Measurements from ENCODE around the gene SHC4. TPM values are rescaled to one million over a fixed set of nuclear protein-coding genes. Genes with fewer than 3 reads are reported as not detected.
"Not testable (repeated sequence)": the region's sequence is repeated elsewhere in the genome, so short reads cannot be mapped to it uniquely, and the experiment has no call there.

SHC4 gene
- total RNA-seq, 1 donor from 2014 or later = 5.0 TPM

DNA sequence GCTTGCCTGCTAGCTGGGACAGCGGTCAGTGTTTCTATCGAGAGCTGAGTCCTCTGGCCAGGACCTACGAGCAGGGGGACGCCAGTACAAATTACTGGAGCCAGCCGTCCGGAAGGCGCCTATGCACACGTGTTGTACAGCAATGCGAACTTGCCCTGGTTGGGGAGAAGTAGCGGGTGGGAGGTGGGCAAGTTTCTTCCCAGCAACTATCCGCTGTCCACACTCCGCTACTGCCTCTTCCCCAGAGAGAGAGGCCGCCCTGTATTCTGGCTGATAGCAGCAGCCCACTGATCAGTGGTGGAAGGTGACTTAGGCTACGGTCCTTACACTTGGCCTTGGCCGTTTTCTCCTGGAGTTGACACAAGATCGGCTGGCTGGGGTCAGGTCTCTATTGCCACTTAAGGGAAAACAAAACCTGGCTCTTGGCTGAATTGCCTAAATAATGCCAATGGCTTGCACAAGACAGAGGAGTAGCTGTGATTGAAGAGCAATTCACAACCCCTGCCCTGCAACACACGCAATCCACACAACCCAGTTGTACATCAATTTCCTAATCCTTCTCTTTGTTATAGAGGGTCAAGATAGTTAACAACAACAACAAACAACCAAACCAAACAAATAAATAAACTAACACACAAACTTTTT lies 12.8 kb upstream of the SHC4 start:
- no peaks in the 10 kb centered on the region for H3K36me3 Mint-ChIP-seq (ENCODE audit: low read depth)
- peak overlapping the region; percentile 98 for H3K27ac Mint-ChIP-seq (ENCODE audit: unreplicated experiment)
- no peak for DNase-seq (ENCODE audit: low read depth, low spot score)
- peaks cover 58% of the 10 kb centered on the region for H3K4me1 Mint-ChIP-seq
- H3K27me3 Mint-ChIP-seq (ENCODE audit: low read depth) = no peaks in the 10 kb centered on the region
- TF ChIP-seq, protein P1, sequence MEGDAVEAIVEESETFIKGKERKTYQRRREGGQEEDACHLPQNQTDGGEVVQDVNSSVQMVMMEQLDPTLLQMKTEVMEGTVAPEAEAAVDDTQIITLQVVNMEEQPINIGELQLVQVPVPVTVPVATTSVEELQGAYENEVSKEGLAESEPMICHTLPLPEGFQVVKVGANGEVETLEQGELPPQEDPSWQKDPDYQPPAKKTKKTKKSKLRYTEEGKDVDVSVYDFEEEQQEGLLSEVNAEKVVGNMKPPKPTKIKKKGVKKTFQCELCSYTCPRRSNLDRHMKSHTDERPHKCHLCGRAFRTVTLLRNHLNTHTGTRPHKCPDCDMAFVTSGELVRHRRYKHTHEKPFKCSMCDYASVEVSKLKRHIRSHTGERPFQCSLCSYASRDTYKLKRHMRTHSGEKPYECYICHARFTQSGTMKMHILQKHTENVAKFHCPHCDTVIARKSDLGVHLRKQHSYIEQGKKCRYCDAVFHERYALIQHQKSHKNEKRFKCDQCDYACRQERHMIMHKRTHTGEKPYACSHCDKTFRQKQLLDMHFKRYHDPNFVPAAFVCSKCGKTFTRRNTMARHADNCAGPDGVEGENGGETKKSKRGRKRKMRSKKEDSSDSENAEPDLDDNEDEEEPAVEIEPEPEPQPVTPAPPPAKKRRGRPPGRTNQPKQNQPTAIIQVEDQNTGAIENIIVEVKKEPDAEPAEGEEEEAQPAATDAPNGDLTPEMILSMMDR (conservative IDR thresholded peaks at IDR 0.05) = no peak
- peak overlapping the region; percentile 87 for H3K4me3 Mint-ChIP-seq
- no peaks in the 10 kb centered on the region for H3K9me3 Mint-ChIP-seq

DNA sequence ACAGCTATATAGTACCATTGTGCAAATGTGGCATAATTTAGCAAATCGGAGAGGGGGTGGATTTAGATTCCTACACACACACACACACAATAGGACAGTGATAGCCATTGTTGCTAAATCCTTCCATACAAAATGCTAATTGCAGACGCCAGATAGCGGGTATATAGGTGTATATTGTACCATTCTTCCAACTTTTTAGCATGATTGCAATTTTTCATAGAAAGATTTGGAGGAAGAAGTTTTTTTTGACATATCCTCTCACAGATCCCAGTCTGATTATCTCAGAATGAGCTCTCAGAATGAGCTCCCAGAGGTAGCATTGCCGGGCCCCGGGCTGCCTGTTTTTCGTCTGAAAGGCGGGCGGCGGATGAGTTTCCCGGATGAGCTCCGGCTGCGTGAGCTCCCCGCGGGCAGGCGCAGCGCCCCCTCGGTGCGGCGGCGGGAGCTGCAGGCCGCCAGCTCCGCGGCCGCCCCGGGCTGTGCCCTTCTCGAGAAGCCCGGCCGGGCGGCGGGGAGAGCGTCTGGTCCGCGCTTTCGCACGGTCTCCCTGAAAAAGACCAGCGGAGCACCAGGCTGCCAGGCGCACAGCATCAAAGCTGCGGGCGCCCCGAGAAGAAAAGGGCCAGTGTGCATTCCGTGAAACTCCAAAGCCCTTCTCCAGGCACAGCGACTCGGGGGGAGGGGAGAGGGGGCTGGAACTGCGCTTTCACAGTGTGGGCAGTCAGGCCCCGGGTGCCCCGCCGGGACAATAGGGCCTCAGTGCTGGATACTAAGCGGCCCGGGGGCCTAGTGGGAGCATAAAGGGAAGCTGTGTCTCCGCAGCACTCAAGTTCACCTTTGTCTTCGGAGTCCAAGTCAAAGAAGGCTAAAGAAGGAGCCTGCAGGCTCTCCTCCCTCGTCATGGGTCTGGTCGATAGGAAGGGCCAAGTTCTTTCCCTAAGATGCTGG lies 12.0 kb upstream of the SHC4 start:
- no peaks in the 10 kb centered on the region for H3K36me3 Mint-ChIP-seq (ENCODE audit: low read depth)
- H3K27ac Mint-ChIP-seq (ENCODE audit: unreplicated experiment) = peak overlapping the region; percentile 98
- H3K27me3 Mint-ChIP-seq (ENCODE audit: low read depth) = no peaks in the 10 kb centered on the region
- DNase-seq (ENCODE audit: low read depth, low spot score) = peak; percentile 86
- peak overlapping the region; percentile 87 for H3K4me3 Mint-ChIP-seq
- H3K9me3 Mint-ChIP-seq = peaks cover under 1% of the 10 kb centered on the region
- TF ChIP-seq, protein P1 (conservative IDR thresholded peaks at IDR 0.05) = peak; percentile 92
- H3K4me1 Mint-ChIP-seq = peaks cover 55% of the 10 kb centered on the region

DNA sequence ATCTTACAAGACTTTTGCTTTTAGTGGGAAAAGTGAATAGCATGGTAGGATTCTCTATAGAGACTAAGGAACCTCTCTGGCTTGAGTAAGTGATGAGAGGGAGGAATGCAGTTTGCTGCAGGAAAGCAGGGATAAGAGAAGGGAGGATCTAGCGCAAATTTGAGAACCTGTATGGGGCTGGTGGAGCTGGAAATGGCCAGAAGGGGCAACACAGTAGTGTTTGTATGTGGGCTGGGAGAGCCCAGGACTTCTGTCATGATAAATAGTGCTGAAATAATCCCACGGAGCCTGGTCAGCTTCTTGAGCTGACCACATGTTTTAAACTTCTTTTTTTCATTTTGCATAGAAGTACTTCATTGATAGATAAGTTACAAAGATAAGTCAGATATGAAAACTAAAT lies 11.2 kb upstream of the SHC4 start:
- Mint-ChIP-seq H3K36me3 (ENCODE audit: low read depth) (no peaks in the 10 kb centered on the region), H3K27me3 (ENCODE audit: low read depth) (no peaks in the 10 kb centered on the region), H3K9me3 (peaks cover 2% of the 10 kb centered on the region), H3K4me1 (peaks cover 54% of the 10 kb centered on the region), H3K4me3 (peak overlapping the region; percentile 86), H3K27ac (ENCODE audit: unreplicated experiment) (peak overlapping the region; percentile 97)
- TF ChIP-seq, protein P1 (conservative IDR thresholded peaks at IDR 0.05) = no peak
- no peak for DNase-seq (ENCODE audit: low read depth, low spot score)

DNA sequence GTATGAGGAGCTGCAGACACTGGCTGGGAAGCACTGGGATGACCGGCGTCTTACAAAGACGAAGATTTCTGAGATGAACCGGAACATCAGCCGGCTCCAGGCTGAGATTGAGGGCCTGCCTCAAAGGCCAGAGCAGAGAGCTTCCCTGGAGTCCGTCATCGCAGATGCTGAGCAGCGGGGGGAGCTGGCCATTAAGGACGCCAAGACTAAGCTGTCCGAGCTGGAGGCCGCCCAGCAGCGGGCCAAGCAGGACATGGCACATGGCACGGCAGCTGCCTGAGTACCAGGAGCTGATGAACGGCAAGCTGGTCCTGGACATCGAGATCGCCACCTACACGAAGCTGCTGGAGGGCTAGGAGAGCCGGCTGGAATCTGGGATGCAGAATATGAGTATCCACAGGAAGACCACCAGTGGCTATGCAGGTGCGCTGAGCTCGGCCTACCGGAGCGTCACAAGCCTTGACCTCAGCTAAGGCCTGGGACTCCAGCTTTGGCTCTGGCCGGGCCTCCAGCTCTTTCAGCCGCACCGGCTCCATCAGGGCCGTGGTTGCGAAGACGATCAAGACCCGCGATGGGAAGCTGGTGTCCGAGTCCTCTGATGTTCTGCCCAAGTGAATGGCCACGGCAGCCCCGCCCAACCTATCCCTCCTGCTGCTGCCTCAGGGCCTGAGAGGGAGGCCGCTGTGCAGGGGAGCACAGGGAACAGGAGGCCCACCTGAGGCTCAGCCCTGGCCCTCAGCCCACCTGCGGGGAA lies 9.2 kb upstream of the SHC4 start:
- no peak overlapping the region for H3K27ac Mint-ChIP-seq (ENCODE audit: unreplicated experiment)
- H3K9me3 Mint-ChIP-seq = peaks cover 2% of the 10 kb centered on the region
- H3K36me3 Mint-ChIP-seq (ENCODE audit: low read depth) = no peaks in the 10 kb centered on the region
- no peak for DNase-seq (ENCODE audit: low read depth, low spot score)
- TF ChIP-seq, protein P1 (conservative IDR thresholded peaks at IDR 0.05) = no peak
- peaks cover 40% of the 10 kb centered on the region for H3K4me1 Mint-ChIP-seq
- H3K4me3 Mint-ChIP-seq = peak overlapping the region; percentile 41
- H3K27me3 Mint-ChIP-seq (ENCODE audit: low read depth) = no peaks in the 10 kb centered on the region

DNA sequence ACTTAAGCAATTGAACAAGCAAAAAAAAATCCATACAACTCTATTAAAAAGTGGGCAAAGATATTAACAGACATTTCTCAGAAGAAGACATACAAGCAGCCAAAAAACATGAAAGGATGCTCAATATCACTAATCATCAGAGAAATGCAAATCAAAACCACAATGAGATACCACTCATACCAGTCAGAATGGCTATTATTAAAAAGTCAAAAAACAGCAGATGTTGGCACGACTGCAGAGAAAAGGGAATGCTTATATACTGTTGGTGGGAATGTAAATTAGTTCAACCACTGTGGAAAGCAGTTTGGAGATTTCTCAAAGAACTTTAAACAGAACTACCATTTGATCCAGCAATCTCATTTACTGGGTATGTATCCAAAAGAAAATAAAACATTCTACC lies 7.2 kb upstream of the SHC4 start:
- H3K27ac Mint-ChIP-seq (ENCODE audit: unreplicated experiment); DNase-seq (ENCODE audit: low read depth, low spot score); H3K4me3 Mint-ChIP-seq; H3K36me3 Mint-ChIP-seq (ENCODE audit: low read depth); H3K9me3 Mint-ChIP-seq; H3K27me3 Mint-ChIP-seq (ENCODE audit: low read depth): not testable (repeated sequence)
- peaks cover 23% of the 10 kb centered on the region for H3K4me1 Mint-ChIP-seq

Measured in neural crest cell (in vitro differentiated cells).